Activated T-helper 2 cell treated with anti-CD3 and anti-CD28 coated beads, Interferon-gamma antibody, Interleukin-2, Interleukin-4, amounts not matched to agents 10 μg/mL and 5 μg/mL and 100 μg/mL, durations not matched to agents 14 hours and 24 hours and 36 hours (primary cell): Measurements from ENCODE around the gene RAB8A. TPM values are rescaled to one million over a fixed set of nuclear protein-coding genes. Genes with fewer than 3 reads are reported as not detected.
"Not testable (repeated sequence)": the region's sequence is repeated elsewhere in the genome, so short reads cannot be mapped to it uniquely, and the experiment has no call there.

ENCODE experiments used
- DNase-seq: peaks from one replicate; pipeline ENCODE4 v3.0.0; 2021; ENCODE audit warnings: low spot score
- H3K27ac Mint-ChIP-seq: one replicate; pipeline ENCODE4 v1.8.0; 2021; ENCODE audit warnings: mixed read lengths
- H3K27me3 Mint-ChIP-seq: one replicate; pipeline ENCODE4 v1.8.0; 2021; ENCODE audit warnings: low read depth, mixed read lengths
- H3K36me3 Mint-ChIP-seq: one replicate; pipeline ENCODE4 v1.8.0; 2021; ENCODE audit warnings: low read depth, mixed read lengths
- H3K4me1 Mint-ChIP-seq: one replicate; pipeline ENCODE4 v1.8.0; 2021; ENCODE audit warnings: low read depth, mixed read lengths
- H3K4me3 Mint-ChIP-seq: one replicate; pipeline ENCODE4 v1.8.0; 2021; ENCODE audit warnings: low read depth, mild to moderate bottlenecking, moderate library complexity, mixed read lengths
- H3K9me3 Mint-ChIP-seq: one replicate; pipeline ENCODE4 v1.8.0; 2021; ENCODE audit warnings: mixed read lengths
- intact Hi-C: fragments of 100-400 bp; cut with micrococcal nuclease; formaldehyde crosslinking; loops from one replicate; pipeline ENCODE4 v1.15.1; 2023
- total RNA-seq: library from RNA; stranded (reverse); gene quantifications from 2 replicates; pipeline ENCODE4 v1.2.3, GENCODE V29; 2022

Gene RAB8A
- total RNA-seq, 1 donor from 2014 or later = 256 TPM

- Mint-ChIP-seq H3K36me3 (peaks cover 40% of the 10 kb centered on the region), H3K4me3 (no peak overlapping the region), H3K4me1 (peaks cover 7% of the 10 kb centered on the region), H3K27ac (peak overlapping the region; percentile 33), H3K27me3 (no peaks in the 10 kb centered on the region), H3K9me3 (no peaks in the 10 kb centered on the region)
- no peak for DNase-seq
- intact Hi-C loops = no loop called here
These were observed 7.0 kb upstream of the RAB8A start for GRCh38 chr19:16104722-16105121.

- intact Hi-C loops = no loop called here
- Mint-ChIP-seq H3K27ac (peak overlapping the region; percentile 55), H3K4me1 (peaks cover 8% of the 10 kb centered on the region), H3K27me3 (no peaks in the 10 kb centered on the region), H3K9me3 (no peaks in the 10 kb centered on the region), H3K4me3 (no peak overlapping the region), H3K36me3 (peaks cover 31% of the 10 kb centered on the region)
- no peak for DNase-seq
These were observed 5.6 kb upstream of the RAB8A start for GRCh38 chr19:16106121-16106520.

- Mint-ChIP-seq H3K27ac (peak overlapping the region; percentile 95), H3K36me3 (peaks cover 42% of the 10 kb centered on the region), H3K4me3 (peak overlapping the region; percentile 99), H3K9me3 (no peaks in the 10 kb centered on the region), H3K27me3 (no peaks in the 10 kb centered on the region), H3K4me1 (peaks cover 35% of the 10 kb centered on the region)
- no peak for DNase-seq
- intact Hi-C loops = loop anchor here (1.0 to 2.0 kb wide), 4 partner anchors 7 to 73 kb away; partner anchors contain the start of gene FAM32A
These were observed 442 bp downstream of the RAB8A start for GRCh38 chr19:16111909-16112752.

GRCh38 chr19:16112778-16113177 is 1.1 kb downstream of the RAB8A start:
- intact Hi-C loops = no loop called here
- peaks cover 41% of the 10 kb centered on the region for H3K4me1 Mint-ChIP-seq

GRCh38 chr19:16113727-16114126 is 2.0 kb downstream of the RAB8A start:
- DNase-seq = no peak
- Mint-ChIP-seq H3K9me3 (no peaks in the 10 kb centered on the region), H3K27ac (peak overlapping the region; percentile 63), H3K4me1 (peaks cover 51% of the 10 kb centered on the region), H3K27me3 (no peaks in the 10 kb centered on the region), H3K36me3 (peaks cover 58% of the 10 kb centered on the region), H3K4me3 (peak overlapping the region; percentile 74)
- intact Hi-C loops = no loop called here

More at GRCh38 chr19:16112778-16113177, 1.1 kb downstream of the RAB8A start:
- Mint-ChIP-seq H3K27ac (peak overlapping the region; percentile 95), H3K9me3 (no peaks in the 10 kb centered on the region), H3K27me3 (no peaks in the 10 kb centered on the region), H3K36me3 (peaks cover 48% of the 10 kb centered on the region), H3K4me3 (peak overlapping the region; percentile 99)
- DNase-seq = no peak

GRCh38 chr19:16115301-16116039 is 3.8 kb downstream of the RAB8A start:
- H3K4me1 Mint-ChIP-seq = peaks cover 64% of the 10 kb centered on the region
- no peaks in the 10 kb centered on the region for H3K9me3 Mint-ChIP-seq
- intact Hi-C loops = no loop called here
- H3K27ac Mint-ChIP-seq = peak overlapping the region; percentile 95
- H3K27me3 Mint-ChIP-seq = no peaks in the 10 kb centered on the region
- H3K36me3 Mint-ChIP-seq = peaks cover 75% of the 10 kb centered on the region
- H3K4me3 Mint-ChIP-seq = peak overlapping the region; percentile 52
- no peak for DNase-seq

- Mint-ChIP-seq H3K9me3 (no peaks in the 10 kb centered on the region), H3K36me3 (peaks cover 78% of the 10 kb centered on the region), H3K27me3 (no peaks in the 10 kb centered on the region), H3K27ac (peak overlapping the region; percentile 95), H3K4me3 (peak overlapping the region; percentile 52), H3K4me1 (peaks cover 63% of the 10 kb centered on the region)
- no peak for DNase-seq
- intact Hi-C loops = no loop called here
These were observed 4.4 kb downstream of the RAB8A start for GRCh38 chr19:16116067-16116466.

- H3K27me3 Mint-ChIP-seq = no peaks in the 10 kb centered on the region
- DNase-seq = no peak
- H3K36me3 Mint-ChIP-seq = peaks cover 85% of the 10 kb centered on the region
- intact Hi-C loops = loop anchor here (1.0 to 2.0 kb wide), 4 partner anchors 25 to 65 kb away; partner anchors contain the start of gene HSH2D
- H3K27ac Mint-ChIP-seq = peak overlapping the region; percentile 95
- H3K4me1 Mint-ChIP-seq = peaks cover 61% of the 10 kb centered on the region
- H3K4me3 Mint-ChIP-seq = peak overlapping the region; percentile 14
- no peaks in the 10 kb centered on the region for H3K9me3 Mint-ChIP-seq
These were observed 5.9 kb downstream of the RAB8A start for GRCh38 chr19:16117594-16118033.

- no peaks in the 10 kb centered on the region for H3K27me3 Mint-ChIP-seq
- no peaks in the 10 kb centered on the region for H3K9me3 Mint-ChIP-seq
- H3K27ac Mint-ChIP-seq = peak overlapping the region; percentile 95
- peaks cover 54% of the 10 kb centered on the region for H3K4me1 Mint-ChIP-seq
- peaks cover 86% of the 10 kb centered on the region for H3K36me3 Mint-ChIP-seq
- H3K4me3 Mint-ChIP-seq = peak overlapping the region; percentile 72
- intact Hi-C loops = loop anchor here (1.0 to 2.0 kb wide), 5 partner anchors 7 to 64 kb away; partner anchors contain the start of genes HSH2D and RAB8A
- peak; percentile 45 for DNase-seq
These were observed 6.9 kb downstream of the RAB8A start for GRCh38 chr19:16118489-16119033.

- H3K9me3 Mint-ChIP-seq, H3K27me3 Mint-ChIP-seq: not testable (repeated sequence)
- peak; percentile 56 for DNase-seq
- H3K4me1 Mint-ChIP-seq = peaks cover 51% of the 10 kb centered on the region
- peak overlapping the region; percentile 72 for H3K4me3 Mint-ChIP-seq
- H3K36me3 Mint-ChIP-seq = peaks cover 88% of the 10 kb centered on the region
- intact Hi-C loops = loop anchor here (1.0 to 2.0 kb wide), 3 partner anchors 8 to 64 kb away; partner anchors contain the start of genes HSH2D and RAB8A
- H3K27ac Mint-ChIP-seq = peak overlapping the region; percentile 95
These were observed 7.6 kb downstream of the RAB8A start for GRCh38 chr19:16119075-16119857.

- no peaks in the 10 kb centered on the region for H3K9me3 Mint-ChIP-seq
- H3K4me3 Mint-ChIP-seq = no peak overlapping the region
- H3K27ac Mint-ChIP-seq = no peak overlapping the region
- peaks cover 89% of the 10 kb centered on the region for H3K36me3 Mint-ChIP-seq
- intact Hi-C loops = no loop called here
- no peaks in the 10 kb centered on the region for H3K27me3 Mint-ChIP-seq
- peaks cover 37% of the 10 kb centered on the region for H3K4me1 Mint-ChIP-seq
- DNase-seq = no peak
These were observed 9.5 kb downstream of the RAB8A start for GRCh38 chr19:16121141-16121540.

- Mint-ChIP-seq H3K9me3 (no peaks in the 10 kb centered on the region), H3K4me1 (peaks cover 33% of the 10 kb centered on the region), H3K27ac (peak overlapping the region; percentile 73), H3K4me3 (no peak overlapping the region), H3K36me3 (peaks cover 92% of the 10 kb centered on the region), H3K27me3 (no peaks in the 10 kb centered on the region)
- intact Hi-C loops = no loop called here
- no peak for DNase-seq
These were observed 10.3 kb downstream of the RAB8A start for GRCh38 chr19:16121967-16122366.
